ENCODE measurements around the gene VSIG10. TPM values are rescaled to one million over a fixed set of nuclear protein-coding genes. Genes with fewer than 3 reads are reported as not detected.
A peak's percentile ranks its signal among the peaks of the same experiment; 100 is the strongest.

VSIG10 gene
- polyA plus RNA-seq, 3 donors, result 1.5 to 2.3 (median 1.5) TPM

DNA sequence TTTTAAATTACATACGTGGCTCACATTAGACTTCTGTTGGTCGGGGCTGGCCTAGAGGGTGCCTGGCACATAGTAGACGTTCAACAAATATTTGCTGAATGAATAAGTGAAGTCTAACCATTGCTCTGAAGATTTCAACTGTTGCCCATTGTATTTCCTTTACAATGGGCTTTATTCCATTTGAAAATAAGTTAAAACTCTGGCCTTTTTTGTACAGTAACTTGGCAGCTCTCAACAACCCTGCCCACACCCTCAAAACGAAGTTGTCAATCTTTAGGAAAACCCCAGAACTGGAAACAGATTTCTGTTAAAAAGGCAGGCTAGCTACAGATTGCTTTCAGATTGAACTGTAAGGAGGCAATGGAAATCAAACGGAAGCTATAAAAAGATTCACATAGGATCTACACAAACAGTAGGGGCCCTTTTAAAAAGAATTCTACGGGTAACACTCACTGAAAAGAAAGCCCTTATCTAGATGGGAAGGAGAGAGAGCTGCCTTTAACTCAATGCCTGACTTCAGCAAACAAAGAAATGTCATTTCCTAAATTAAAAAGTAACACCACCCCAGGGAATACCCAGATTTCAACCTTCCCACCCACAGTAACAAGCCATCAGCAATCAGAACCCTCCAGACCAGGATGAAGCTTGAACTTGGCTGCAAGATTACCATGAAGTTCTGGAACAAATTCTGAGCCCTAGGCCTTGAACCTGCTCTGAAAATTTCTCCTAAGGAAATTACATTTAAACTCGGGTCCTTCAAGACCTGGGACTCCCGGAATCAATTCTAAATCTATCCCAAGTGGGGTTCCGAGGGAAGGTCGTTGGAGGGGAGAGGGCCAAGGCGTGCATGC, 44.2 kb downstream of the VSIG10 start:
- Mint-ChIP-seq H3K9me3 (peaks cover 0 to 2% (median 0%) of the 10 kb centered on the region in 7 donors), H3K27me3 (ENCODE audit: low read depth in 3 of 3) (peaks cover 5 to 10% (median 6%) of the 10 kb centered on the region in 3 donors), H3K4me1 (peaks cover 39% of the 10 kb centered on the region), H3K36me3 (peaks cover 0 to 10% of the 10 kb centered on the region in 2 donors), H3K4me3 (peak overlapping the region; percentile 83 to 84), H3K27ac (peak overlapping the region in 3 of 7 donors; percentile 72 to 85 (median 85))
- no peak for DNase-seq
- TF ChIP-seq, protein P1, sequence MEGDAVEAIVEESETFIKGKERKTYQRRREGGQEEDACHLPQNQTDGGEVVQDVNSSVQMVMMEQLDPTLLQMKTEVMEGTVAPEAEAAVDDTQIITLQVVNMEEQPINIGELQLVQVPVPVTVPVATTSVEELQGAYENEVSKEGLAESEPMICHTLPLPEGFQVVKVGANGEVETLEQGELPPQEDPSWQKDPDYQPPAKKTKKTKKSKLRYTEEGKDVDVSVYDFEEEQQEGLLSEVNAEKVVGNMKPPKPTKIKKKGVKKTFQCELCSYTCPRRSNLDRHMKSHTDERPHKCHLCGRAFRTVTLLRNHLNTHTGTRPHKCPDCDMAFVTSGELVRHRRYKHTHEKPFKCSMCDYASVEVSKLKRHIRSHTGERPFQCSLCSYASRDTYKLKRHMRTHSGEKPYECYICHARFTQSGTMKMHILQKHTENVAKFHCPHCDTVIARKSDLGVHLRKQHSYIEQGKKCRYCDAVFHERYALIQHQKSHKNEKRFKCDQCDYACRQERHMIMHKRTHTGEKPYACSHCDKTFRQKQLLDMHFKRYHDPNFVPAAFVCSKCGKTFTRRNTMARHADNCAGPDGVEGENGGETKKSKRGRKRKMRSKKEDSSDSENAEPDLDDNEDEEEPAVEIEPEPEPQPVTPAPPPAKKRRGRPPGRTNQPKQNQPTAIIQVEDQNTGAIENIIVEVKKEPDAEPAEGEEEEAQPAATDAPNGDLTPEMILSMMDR (IDR thresholded peaks at IDR 0.05), result no peak
- Histone ChIP-seq H3K36me3 (replicated peaks in 1 of 2; ENCODE audit: control insufficient read depth in 1 of 2, insufficient read depth in 2 of 2, low read length in 2 of 2) (no peaks in the 10 kb centered on the region), H3K27me3 (ENCODE audit: control insufficient read depth in 2 of 2, insufficient read depth in 2 of 2, low read length in 2 of 2) (no peaks in the 10 kb centered on the region), H3K9ac (ENCODE audit: insufficient read depth, low read length, poor library complexity, severe bottlenecking) (peak overlapping the region; percentile 76), H3K79me2 (ENCODE audit: insufficient read depth, low read length) (peaks cover 53% of the 10 kb centered on the region), H3K4me3 (replicated peaks in 1 of 3; ENCODE audit: low read depth in 2 of 3, low read length in 3 of 3) (peak overlapping the region in 2 of 3 experiments; percentile 95 to 99), H3K4me2 (replicated peaks; ENCODE audit: extremely low read depth, low read length, poor library complexity, severe bottlenecking) (peak overlapping the region; percentile 93), H3K27ac (ENCODE audit: low read depth in 1 of 2, low read length in 2 of 2) (peak overlapping the region in 1 of 2 donors; percentile 84), H4K20me1 (ENCODE audit: insufficient read depth, low read length) (peaks cover 8% of the 10 kb centered on the region), H2AFZ (ENCODE audit: insufficient read depth, low read depth, low read length, poor library complexity, severe bottlenecking) (peak overlapping the region; percentile 94), H3K9me3 (replicated peaks in 1 of 2; ENCODE audit: control insufficient read depth in 1 of 2, insufficient read depth in 1 of 2, low read length in 2 of 2) (no peaks in the 10 kb centered on the region), H3K4me1 (ENCODE audit: control insufficient read depth in 1 of 2, insufficient read depth in 2 of 2, low read length in 2 of 2) (peaks cover 37 to 41% of the 10 kb centered on the region in 2 donors)
- intact Hi-C loops (cut with micrococcal nuclease), result loop anchor here (5.0 to 10.0 kb wide), 2 partner anchors 42 to 315 kb away; partner anchors contain the start of genes RFC5 (in 2 of the 2), SUDS3 (in 2 of the 2) and TAOK3 (in 2 of the 2)
- WGBS (ENCODE audit: insufficient coverage), result 100% methylated on average over 2 of the region's 11 CpGs

DNA sequence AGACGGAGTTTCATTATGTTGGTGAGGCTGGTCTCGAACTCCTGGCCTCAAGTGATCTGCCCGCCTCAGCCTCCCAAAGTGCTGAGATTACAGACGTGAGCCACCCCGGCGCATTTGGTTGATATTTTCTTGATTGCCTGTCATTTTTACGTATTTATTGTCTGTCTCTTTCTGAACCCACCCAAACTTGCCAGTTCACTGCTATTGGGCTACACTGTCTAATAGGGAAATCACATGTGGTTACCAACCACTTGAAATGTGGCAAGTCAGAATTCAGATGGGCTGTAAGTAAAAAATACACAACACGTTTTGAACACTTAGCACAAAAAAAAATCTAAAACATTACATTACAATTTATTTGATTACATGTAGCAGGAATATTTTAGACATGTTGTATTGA, 44.9 kb downstream of the VSIG10 start:
- 100% methylated on average over 3 of the region's 8 CpGs for WGBS (ENCODE audit: insufficient coverage)
- Histone ChIP-seq H3K4me2 (replicated peaks; ENCODE audit: extremely low read depth, low read length, poor library complexity, severe bottlenecking) (no peak overlapping the region), H3K79me2 (ENCODE audit: insufficient read depth, low read length) (peaks cover 55% of the 10 kb centered on the region), H3K9ac (ENCODE audit: insufficient read depth, low read length, poor library complexity, severe bottlenecking) (no peak overlapping the region), H4K20me1 (ENCODE audit: insufficient read depth, low read length) (peaks cover 8% of the 10 kb centered on the region), H2AFZ (ENCODE audit: insufficient read depth, low read depth, low read length, poor library complexity, severe bottlenecking) (no peak overlapping the region), H3K36me3 (replicated peaks in 1 of 2; ENCODE audit: control insufficient read depth in 1 of 2, insufficient read depth in 2 of 2, low read length in 2 of 2) (no peaks in the 10 kb centered on the region), H3K27ac (ENCODE audit: low read depth in 1 of 2, low read length in 2 of 2) (no peak overlapping the region), H3K27me3 (ENCODE audit: control insufficient read depth in 2 of 2, insufficient read depth in 2 of 2, low read length in 2 of 2) (no peaks in the 10 kb centered on the region), H3K9me3 (replicated peaks in 1 of 2; ENCODE audit: control insufficient read depth in 1 of 2, insufficient read depth in 1 of 2, low read length in 2 of 2) (no peaks in the 10 kb centered on the region), H3K4me3 (replicated peaks in 1 of 3; ENCODE audit: low read depth in 2 of 3, low read length in 3 of 3) (no peak overlapping the region), H3K4me1 (ENCODE audit: control insufficient read depth in 1 of 2, insufficient read depth in 2 of 2, low read length in 2 of 2) (peaks cover 31 to 34% of the 10 kb centered on the region in 2 donors)
- Mint-ChIP-seq H3K27ac (peak overlapping the region in 1 of 7 donors; percentile 81), H3K36me3 (peaks cover 0 to 10% of the 10 kb centered on the region in 2 donors), H3K9me3 (peaks cover 0 to 2% (median 0%) of the 10 kb centered on the region in 7 donors), H3K4me1 (peaks cover 32% of the 10 kb centered on the region), H3K27me3 (ENCODE audit: low read depth in 3 of 3) (peaks cover 5 to 10% (median 6%) of the 10 kb centered on the region in 3 donors), H3K4me3 (no peak overlapping the region)
- intact Hi-C loops (cut with micrococcal nuclease), result loop anchor here in 1 of 2 donors (10.0 kb wide), 1 partner anchor 316 kb away; the partner anchor contains the start of genes SUDS3 and TAOK3
- TF ChIP-seq, protein P1 (IDR thresholded peaks at IDR 0.05), result no peak
- no peak for DNase-seq

All from CD14-positive monocyte (primary cell).